HepG2 (cell line): ENCODE results near the gene PPP2R5E. TPM values are rescaled to one million over a fixed set of nuclear protein-coding genes. Genes with fewer than 3 reads are reported as not detected.

Experiments
- ATF3 ChIP-seq: sonication (generic); formaldehyde crosslinking; IDR thresholded peaks from 2 replicates; pipeline ENCODE4 v1.4.0; 2020; ENCODE audit warnings: missing genetic modification reagents
- HMG20A ChIP-seq: IDR thresholded peaks from 2 replicates; pipeline ENCODE4 v1.6.1; 2016; ENCODE audit warnings: borderline replicate concordance
- PBX3 ChIP-seq: sonication (generic); formaldehyde crosslinking; IDR thresholded peaks from 2 replicates; pipeline ENCODE4 v1.8.1; 2023; ENCODE audit warnings: missing genetic modification reagents, inconsistent platforms, borderline replicate concordance
- TCF12 ChIP-seq, 2 experiments: fragments of 450-650 bp in 1 of 2; sonication (generic) in 1 of 2; formaldehyde crosslinking in 1 of 2; IDR thresholded peaks; 2 replicates each; pipeline versions ENCODE4 v1.6.1 to v1.8.0; 2017 to 2022; ENCODE audit warnings: antibody characterized with exemption in 1 of 2, mild to moderate bottlenecking in 1 of 2, missing genetic modification reagents in 1 of 2, moderate library complexity in 1 of 2
- XBP1 ChIP-seq: sonication (generic); formaldehyde crosslinking; IDR thresholded peaks from 2 replicates; pipeline ENCODE4 v1.5.0; 2020; ENCODE audit warnings: missing genetic modification reagents
- ZNF687 ChIP-seq: sonication (generic); formaldehyde crosslinking; IDR thresholded peaks from 2 replicates; pipeline ENCODE4 v1.5.1; 2020; ENCODE audit warnings: mild to moderate bottlenecking, missing genetic modification reagents, moderate library complexity
- ZNF780A ChIP-seq: sonication (generic); formaldehyde crosslinking; IDR thresholded peaks from 2 replicates; pipeline ENCODE4 v1.8.0; 2022; ENCODE audit warnings: mild to moderate bottlenecking, missing genetic modification reagents, moderate library complexity
- polyA plus RNA-seq, 8 experiments: library from polyadenylated mRNA; depleted of rRNA in 3 of 8; stranded (reverse) in 7 of 8; unstranded in 1 of 8; fragments of >200 nt; fragmentation: Illumina TruSeq in 4 of 8; extraction: Trizol in 4 of 8; gene quantifications; 2 replicates each; pipeline versions ENCODE4 v1.2.1 to v1.2.3, GENCODE V29; 2011 to 2016; ENCODE audit warnings: low read depth in 4 of 8, missing spikeins in 1 of 8, mixed read lengths in 1 of 8; ENCODE audit not compliant: insufficient read depth in 1 of 8
- total RNA-seq, 5 experiments: library from RNA; depleted of rRNA; stranded (reverse); fragments of >200 nt; fragmentation: Illumina TruSeq; extraction: Trizol; gene quantifications; 2 replicates each; pipeline ENCODE4 v1.2.3, GENCODE V29; 2016; ENCODE audit warnings: low read depth in 1 of 5

The PPP2R5E gene
- total and polyA plus RNA-seq, 2 of the 13 experiments (the other 11 are each of a cell fraction or from before 2014, with no cell fraction given) = 8.9 to 11.0 TPM

- TF ChIP-seq ZNF687 (no peak), HMG20A (peak; percentile 67; the same call in 1 of the 2 replicates), XBP1 (no peak), ZNF780A (CRISPR knock-in tag) (no peak), ATF3 (CRISPR knock-in tag) (peak; percentile 68; the same call in 1 of the 2 replicates), TCF12 (IDR thresholded peaks at IDR 0.05) (no peak), TCF12 (CRISPR knock-in tag; IDR thresholded peaks at IDR 0.05) (no peak), PBX3 (CRISPR knock-in tag) (no peak)
Measured at GRCh38 chr14:63470962-63471793, 72.0 kb downstream of the PPP2R5E start (continued).
